HG02798 (cell line): Measurements from ENCODE around the gene FAM53B.
"Not testable (repeated sequence)": the region's sequence is repeated elsewhere in the genome, so short reads cannot be mapped to it uniquely, and the experiment has no call there.

Source experiments
- ATAC-seq: cut with Tn5 transposase; IDR thresholded peaks from one replicate; pipeline ENCODE4 v1.9.1; 2021; ENCODE audit warnings: mild to moderate bottlenecking; ENCODE audit not compliant: unreplicated experiment, poor library complexity

FAM53B gene

GRCh38 chr10:124621637-124622036 lies 122.5 kb downstream of the FAM53B start:
- no peak for ATAC-seq

GRCh38 chr10:124619802-124620490 lies 124.2 kb downstream of the FAM53B start:
- peak; percentile 60 for ATAC-seq

- ATAC-seq: no peak
These were observed 125.0 kb downstream of the FAM53B start for GRCh38 chr10:124619195-124619594.

GRCh38 chr10:124618470-124619073 lies 125.6 kb downstream of the FAM53B start:
- no peak for ATAC-seq

- no peak for ATAC-seq
These were observed 127.4 kb downstream of the FAM53B start for GRCh38 chr10:124616836-124617130.

- no peak for ATAC-seq
These were observed 127.9 kb downstream of the FAM53B start for GRCh38 chr10:124616040-124616835.

- ATAC-seq: no peak
These were observed 128.9 kb downstream of the FAM53B start for GRCh38 chr10:124615259-124615658.

GRCh38 chr10:124614003-124614659 lies 130.0 kb downstream of the FAM53B start:
- ATAC-seq: peak; percentile 44

- no peak for ATAC-seq
These were observed 131.3 kb downstream of the FAM53B start for GRCh38 chr10:124612611-124613498.

GRCh38 chr10:124611738-124612137 lies 132.4 kb downstream of the FAM53B start:
- no peak for ATAC-seq

GRCh38 chr10:124610851-124611250 lies 133.3 kb downstream of the FAM53B start:
- ATAC-seq: not testable (repeated sequence)

GRCh38 chr10:124610186-124610585 lies 134.0 kb downstream of the FAM53B start:
- ATAC-seq: not testable (repeated sequence)

- no peak for ATAC-seq
These were observed 134.5 kb downstream of the FAM53B start for GRCh38 chr10:124609698-124610097.

GRCh38 chr10:124608093-124608721 lies 136.0 kb downstream of the FAM53B start:
- no peak for ATAC-seq

GRCh38 chr10:124607693-124608092 lies 136.5 kb downstream of the FAM53B start:
- no peak for ATAC-seq

GRCh38 chr10:124606822-124607221 lies 137.4 kb downstream of the FAM53B start:
- no peak for ATAC-seq

GRCh38 chr10:124605856-124606812 lies 138.0 kb downstream of the FAM53B start:
- ATAC-seq: no peak

- no peak for ATAC-seq
These were observed 138.7 kb downstream of the FAM53B start for GRCh38 chr10:124605481-124605855.

- ATAC-seq: no peak
These were observed 139.2 kb downstream of the FAM53B start for GRCh38 chr10:124605001-124605370.
